Small intestine (tissue), 7 donors: ENCODE data around the gene MRM1. TPM values are rescaled to one million over a fixed set of nuclear protein-coding genes. Genes with fewer than 3 reads are reported as not detected.
A peak's percentile ranks its signal among the peaks of the same experiment; 100 is the strongest.

Source experiments
- DNase-seq, 2 donors: peaks; one replicate each; pipeline versions ENCODE4 v3.0.0 to v3.0.0-alpha.2; 2013
- FAIRE-seq: peaks from 2 replicates; lab custom pipeline; 2012; peaks lifted over from hg19 to GRCh38; lab: Jason Lieb, UNC
- H3K27ac ChIP-seq, 3 donors: one replicate each; pipeline ENCODE4 v1.5.1; 2013; ENCODE audit warnings: low read length in 2 of 3, mild to moderate bottlenecking in 2 of 3, control low read depth in 1 of 3, inconsistent platforms in 1 of 3, low read depth in 1 of 3, moderate library complexity in 1 of 3
- H3K27me3 ChIP-seq, 3 donors: one replicate each; pipeline ENCODE4 v1.6.1; 2013; ENCODE audit warnings: low read length in 3 of 3, inconsistent platforms in 1 of 3; ENCODE audit not compliant: control insufficient read depth in 3 of 3, insufficient read depth in 3 of 3
- H3K36me3 ChIP-seq, 3 donors: one replicate each; pipeline ENCODE4 v1.6.1; 2013; ENCODE audit warnings: low read length in 3 of 3, inconsistent platforms in 1 of 3, low read depth in 1 of 3, mild to moderate bottlenecking in 1 of 3, moderate library complexity in 1 of 3; ENCODE audit not compliant: control insufficient read depth in 3 of 3, insufficient read depth in 2 of 3
- H3K4me1 ChIP-seq, 3 donors: one replicate each; pipeline ENCODE4 v1.6.1; 2013; ENCODE audit warnings: low read length in 2 of 3, inconsistent platforms in 1 of 3, low read depth in 1 of 3, mild to moderate bottlenecking in 1 of 3, moderate library complexity in 1 of 3; ENCODE audit not compliant: control insufficient read depth in 3 of 3, insufficient read depth in 2 of 3
- H3K4me3 ChIP-seq, 3 donors: one replicate each; pipeline ENCODE4 v1.5.1; 2013; ENCODE audit warnings: low read length in 3 of 3, control low read depth in 1 of 3, inconsistent platforms in 1 of 3, low read depth in 1 of 3, mild to moderate bottlenecking in 1 of 3, moderate library complexity in 1 of 3
- H3K9me3 ChIP-seq, 2 donors: one replicate each; pipeline ENCODE4 v1.6.1; 2013; ENCODE audit warnings: low read depth in 1 of 2, low read length in 1 of 2; ENCODE audit not compliant: control insufficient read depth in 2 of 2, insufficient read depth in 1 of 2
- WGBS, 3 donors: extraction: QIAGEN DNeasy Blood & Tissue Kit; methylation state at CpG; one replicate each; pipeline ENCODE4 v1.1.7; 2013; 5-methylcytosine and 5-hydroxymethylcytosine counted together
- polyA plus RNA-seq, 4 donors: library from polyadenylated mRNA; stranded (reverse) in 3 of 4; unstranded in 1 of 4; fragments of 200-250 nt in 3 of 4; fragments of 120-200 nt in 1 of 4; gene quantifications; one replicate each; pipeline versions ENCODE4 v1.2.1 to v1.2.3, GENCODE V29; 2013
- donor health status: healthy with polysubstance abuse.
- donor health status: control.
- donor health status: control.
- donor health status: Bipolar disorder and iron deficiency.
- donor health status: healthy.

Gene MRM1
- polyA plus RNA-seq, 4 donors = 7.8 to 20.6 (median 16.1) TPM

- DNase-seq (peak in 1 of 2 donors; percentile 54), FAIRE-seq (no peak)
- H3K27ac ChIP-seq = no peak overlapping the region
Observed at GRCh38 chr17:36657390-36657762, 56.0 kb downstream of the MRM1 start.

GRCh38 chr17:36657763-36658490, 56.5 kb downstream of the MRM1 start:
- H3K4me3 ChIP-seq = peak overlapping the region in 2 of 3 donors; percentile 28 to 35
- peaks cover 0 to 40% (median 16%) of the 10 kb centered on the region in 3 donors for H3K27me3 ChIP-seq
- no peak overlapping the region for H3K27ac ChIP-seq
- peak in 1 of 2 donors; percentile 63 for DNase-seq
- no peaks in the 10 kb centered on the region for H3K9me3 ChIP-seq
- 5 to 6% (median 5%) methylated on average over 46 to 57 of the region's 57 CpGs for WGBS, 3 donors
- no peak for FAIRE-seq
- H3K36me3 ChIP-seq = no peaks in the 10 kb centered on the region
- peaks cover 0 to 11% (median 5%) of the 10 kb centered on the region in 3 donors for H3K4me1 ChIP-seq

More at GRCh38 chr17:36657390-36657762, 56.0 kb downstream of the MRM1 start:
- no peaks in the 10 kb centered on the region for H3K36me3 ChIP-seq
- H3K4me3 ChIP-seq = peak overlapping the region in 1 of 3 donors; percentile 35
- no peaks in the 10 kb centered on the region for H3K9me3 ChIP-seq
- H3K4me1 ChIP-seq = peaks cover 0 to 14% (median 5%) of the 10 kb centered on the region in 3 donors
- H3K27me3 ChIP-seq = peaks cover 0 to 36% (median 15%) of the 10 kb centered on the region in 3 donors
- 61 to 63% (median 62%) methylated on average over 21 to 25 of the region's 25 CpGs for WGBS, 3 donors

Other genes starting within 250 kb of the MRM1 start
- under 1 TPM in 1 of 4 donors, not detected in 3; 0.58 TPM for gene TBC1D3H, start 213.1 kb upstream of the MRM1 start, polyA plus RNA-seq
- 10 to 100 TPM; 41.8 to 53.4 (median 48.7) TPM for gene ZNHIT3, start 114.9 kb upstream of the MRM1 start, polyA plus RNA-seq
- gene MYO19, start 66.7 kb upstream of the MRM1 start, polyA plus RNA-seq = 10 to 100 TPM; 35.9 to 54.8 (median 48.6) TPM
- gene PIGW, start 66.6 kb upstream of the MRM1 start, polyA plus RNA-seq = 1 to 10 TPM; 2.5 to 9.0 (median 5.9) TPM
- gene GGNBP2, start 56.7 kb upstream of the MRM1 start, polyA plus RNA-seq = 100 to 1,000 TPM in 1 of 4 donors, 10 to 100 TPM in 3; 40.1 to 107 (median 64.4) TPM
- gene DHRS11, start 9.7 kb upstream of the MRM1 start, polyA plus RNA-seq = 100 to 1,000 TPM; 195 to 654 (median 459) TPM